Right ventricle myocardium superior (tissue), 1 donor: ENCODE results near the gene YAP1. TPM values are rescaled to one million over a fixed set of nuclear protein-coding genes. Genes with fewer than 3 reads are reported as not detected.

Source experiments
- ATAC-seq: fragments of 200-7000 bp; cut with Tn5 transposase; one replicate; pipeline ENCODE4 v1.9.1; 2020; ENCODE audit warnings: mild to moderate bottlenecking; ENCODE audit not compliant: poor library complexity
- DNase-seq: peaks from one replicate; pipeline ENCODE4 v3.0.0-alpha.2; 2020
- intact Hi-C: fragments of 100-400 bp; cut with DNase I; formaldehyde crosslinking; loops from one replicate; pipeline ENCODE4 v1.11.2; 2022
- total RNA-seq: library from RNA; stranded (reverse); fragmentation: NEBNext Ultra II Directional; extraction: Animal tissue kit (Norgen Biotek cat#: 25700); gene quantifications from one replicate; pipeline ENCODE4 v1.2.1, GENCODE V29; 2021
- donor health status: DM: no; HTN: yes; CAD: no; lungs with severe emphysema.

Gene YAP1
- total RNA-seq, 1 donor from 2014 or later, result 73.8 TPM

- intact Hi-C loops, result loop anchor here (10.0 kb wide), 1 partner anchor 101 kb away; no protein-coding TSS in a partner anchor
- DNase-seq (no peak), ATAC-seq (no peak)
Measured at GRCh38 chr11:102114032-102114431, 3.8 kb downstream of the YAP1 start.

GRCh38 chr11:102115557-102115956 lies 5.3 kb downstream of the YAP1 start:
- intact Hi-C loops, result loop anchor here (10.0 kb wide), 1 partner anchor 99 kb away; no protein-coding TSS in a partner anchor
- no peak for DNase-seq
- no peak for ATAC-seq

GRCh38 chr11:102116453-102117205 lies 6.4 kb downstream of the YAP1 start:
- no peak for DNase-seq
- intact Hi-C loops, result loop anchor here (10.0 kb wide), 1 partner anchor 98 kb away; no protein-coding TSS in a partner anchor
- no peak for ATAC-seq

- ATAC-seq, result no peak
- no peak for DNase-seq
- intact Hi-C loops, result loop anchor here (10.0 kb wide), 1 partner anchor 97 kb away; no protein-coding TSS in a partner anchor
Measured at GRCh38 chr11:102117472-102118113, 7.3 kb downstream of the YAP1 start.

- intact Hi-C loops, result loop anchor here (10.0 kb wide), 1 partner anchor 96 kb away; no protein-coding TSS in a partner anchor
- DNase-seq (no peak), ATAC-seq (no peak)
Measured at GRCh38 chr11:102118937-102119336, 8.7 kb downstream of the YAP1 start.

- ATAC-seq, result no peak
- intact Hi-C loops, result loop anchor here (10.0 kb wide), 1 partner anchor 95 kb away; no protein-coding TSS in a partner anchor
- no peak for DNase-seq
Measured at GRCh38 chr11:102119997-102120396, 9.8 kb downstream of the YAP1 start.

GRCh38 chr11:102120437-102120973 lies 10.3 kb downstream of the YAP1 start:
- ATAC-seq, result no peak
- intact Hi-C loops, result no loop called here
- no peak for DNase-seq

GRCh38 chr11:102121329-102121728 lies 11.1 kb downstream of the YAP1 start:
- ATAC-seq, result no peak
- intact Hi-C loops, result no loop called here
- DNase-seq, result no peak

GRCh38 chr11:102134597-102134996 lies 24.4 kb downstream of the YAP1 start:
- no peak for ATAC-seq
- intact Hi-C loops, result no loop called here
- no peak for DNase-seq

- peak; percentile 30 for ATAC-seq
- no peak for DNase-seq
- intact Hi-C loops, result no loop called here
Measured at GRCh38 chr11:102135256-102135655, 25.0 kb downstream of the YAP1 start.

- DNase-seq, result no peak
- intact Hi-C loops, result no loop called here
- no peak for ATAC-seq
Measured at GRCh38 chr11:102138223-102138622, 28.0 kb downstream of the YAP1 start.

GRCh38 chr11:102138670-102139069 lies 28.4 kb downstream of the YAP1 start:
- DNase-seq, result no peak
- ATAC-seq, result no peak
- intact Hi-C loops, result no loop called here

GRCh38 chr11:102139081-102139498 lies 28.8 kb downstream of the YAP1 start:
- DNase-seq (no peak), ATAC-seq (peak; percentile 48)
- intact Hi-C loops, result no loop called here

GRCh38 chr11:102142333-102142732 lies 32.1 kb downstream of the YAP1 start:
- intact Hi-C loops, result no loop called here
- ATAC-seq (no peak), DNase-seq (no peak)

GRCh38 chr11:102143867-102144266 lies 33.6 kb downstream of the YAP1 start:
- ATAC-seq, result peak; percentile 78
- DNase-seq, result no peak
- intact Hi-C loops, result no loop called here

- ATAC-seq (peak; percentile 77), DNase-seq (no peak)
- intact Hi-C loops, result no loop called here
Measured at GRCh38 chr11:102144357-102145355, 34.4 kb downstream of the YAP1 start.

- DNase-seq, result no peak
- no peak for ATAC-seq
- intact Hi-C loops, result no loop called here
Measured at GRCh38 chr11:102147015-102147414, 36.8 kb downstream of the YAP1 start.

- no peak for ATAC-seq
- intact Hi-C loops, result no loop called here
- DNase-seq, result no peak
Measured at GRCh38 chr11:102147632-102148031, 37.4 kb downstream of the YAP1 start.

GRCh38 chr11:102148059-102148458 lies 37.8 kb downstream of the YAP1 start:
- intact Hi-C loops, result no loop called here
- DNase-seq (no peak), ATAC-seq (no peak)
